ENCODE data around the gene FBXO31.

Gene FBXO31

GRCh38 chr16:87369117-87369765 lies 14.3 kb downstream of the FBXO31 start:
- Histone ChIP-seq H3K4me3 (replicated peaks; ENCODE audit: insufficient read depth, low read length) (no peak overlapping the region), H3K27me3 (ENCODE audit: insufficient read depth, poor library complexity, severe bottlenecking) (no peaks in the 10 kb centered on the region), H3K27ac (replicated peaks) (no peak overlapping the region)
- TF ChIP-seq CTCF (IDR thresholded peaks at IDR 0.05; ENCODE audit: insufficient read depth, low read length), result no peak
- TF ChIP-seq POLR2AphosphoS5 (IDR thresholded peaks at IDR 0.05; ENCODE audit: low read depth), result no peak
- no peak for TF ChIP-seq SPI1 (IDR thresholded peaks at IDR 0.05; ENCODE audit: borderline replicate concordance, low read depth)
- TF ChIP-seq, protein P1, sequence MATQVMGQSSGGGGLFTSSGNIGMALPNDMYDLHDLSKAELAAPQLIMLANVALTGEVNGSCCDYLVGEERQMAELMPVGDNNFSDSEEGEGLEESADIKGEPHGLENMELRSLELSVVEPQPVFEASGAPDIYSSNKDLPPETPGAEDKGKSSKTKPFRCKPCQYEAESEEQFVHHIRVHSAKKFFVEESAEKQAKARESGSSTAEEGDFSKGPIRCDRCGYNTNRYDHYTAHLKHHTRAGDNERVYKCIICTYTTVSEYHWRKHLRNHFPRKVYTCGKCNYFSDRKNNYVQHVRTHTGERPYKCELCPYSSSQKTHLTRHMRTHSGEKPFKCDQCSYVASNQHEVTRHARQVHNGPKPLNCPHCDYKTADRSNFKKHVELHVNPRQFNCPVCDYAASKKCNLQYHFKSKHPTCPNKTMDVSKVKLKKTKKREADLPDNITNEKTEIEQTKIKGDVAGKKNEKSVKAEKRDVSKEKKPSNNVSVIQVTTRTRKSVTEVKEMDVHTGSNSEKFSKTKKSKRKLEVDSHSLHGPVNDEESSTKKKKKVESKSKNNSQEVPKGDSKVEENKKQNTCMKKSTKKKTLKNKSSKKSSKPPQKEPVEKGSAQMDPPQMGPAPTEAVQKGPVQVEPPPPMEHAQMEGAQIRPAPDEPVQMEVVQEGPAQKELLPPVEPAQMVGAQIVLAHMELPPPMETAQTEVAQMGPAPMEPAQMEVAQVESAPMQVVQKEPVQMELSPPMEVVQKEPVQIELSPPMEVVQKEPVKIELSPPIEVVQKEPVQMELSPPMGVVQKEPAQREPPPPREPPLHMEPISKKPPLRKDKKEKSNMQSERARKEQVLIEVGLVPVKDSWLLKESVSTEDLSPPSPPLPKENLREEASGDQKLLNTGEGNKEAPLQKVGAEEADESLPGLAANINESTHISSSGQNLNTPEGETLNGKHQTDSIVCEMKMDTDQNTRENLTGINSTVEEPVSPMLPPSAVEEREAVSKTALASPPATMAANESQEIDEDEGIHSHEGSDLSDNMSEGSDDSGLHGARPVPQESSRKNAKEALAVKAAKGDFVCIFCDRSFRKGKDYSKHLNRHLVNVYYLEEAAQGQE (IDR thresholded peaks at IDR 0.05; ENCODE audit: insufficient replicate concordance, low read depth), result no peak
- no peak for TF ChIP-seq GABPA (IDR thresholded peaks at IDR 0.05; ENCODE audit: low read depth)
- DNase-seq (ENCODE audit: low read depth in 1 of 2, low spot score in 1 of 2), result no peak

GRCh38 chr16:87368029-87368770 lies 15.4 kb downstream of the FBXO31 start:
- TF ChIP-seq SPI1 (IDR thresholded peaks at IDR 0.05; ENCODE audit: borderline replicate concordance, low read depth), result peak; percentile 17; the same call in 1 of the 2 replicates
- TF ChIP-seq, protein P1 (IDR thresholded peaks at IDR 0.05; ENCODE audit: insufficient replicate concordance, low read depth), result no peak
- Histone ChIP-seq H3K27ac (replicated peaks) (no peak overlapping the region), H3K27me3 (ENCODE audit: insufficient read depth, poor library complexity, severe bottlenecking) (no peaks in the 10 kb centered on the region), H3K4me3 (replicated peaks; ENCODE audit: insufficient read depth, low read length) (no peak overlapping the region)
- DNase-seq (ENCODE audit: low read depth in 1 of 2, low spot score in 1 of 2), result no peak

GRCh38 chr16:87367529-87367928 lies 16.0 kb downstream of the FBXO31 start:
- TF ChIP-seq GABPA (IDR thresholded peaks at IDR 0.05; ENCODE audit: low read depth) (no peak), SPI1 (IDR thresholded peaks at IDR 0.05; ENCODE audit: borderline replicate concordance, low read depth) (no peak), POLR2AphosphoS5 (IDR thresholded peaks at IDR 0.05; ENCODE audit: low read depth) (no peak)

GRCh38 chr16:87366930-87367329 lies 16.6 kb downstream of the FBXO31 start:
- no peak for DNase-seq (ENCODE audit: low read depth in 1 of 2, low spot score in 1 of 2)
- Histone ChIP-seq H3K4me3 (replicated peaks; ENCODE audit: insufficient read depth, low read length) (no peak overlapping the region), H3K27ac (replicated peaks) (no peak overlapping the region), H3K27me3 (ENCODE audit: insufficient read depth, poor library complexity, severe bottlenecking) (no peaks in the 10 kb centered on the region)
- TF ChIP-seq GABPA (IDR thresholded peaks at IDR 0.05; ENCODE audit: low read depth) (no peak), POLR2AphosphoS5 (IDR thresholded peaks at IDR 0.05; ENCODE audit: low read depth) (no peak), SPI1 (IDR thresholded peaks at IDR 0.05; ENCODE audit: borderline replicate concordance, low read depth) (no peak), CTCF (IDR thresholded peaks at IDR 0.05; ENCODE audit: insufficient read depth, low read length) (no peak)
- TF ChIP-seq, protein P1 (IDR thresholded peaks at IDR 0.05; ENCODE audit: insufficient replicate concordance, low read depth), result no peak

More at GRCh38 chr16:87367529-87367928, 16.0 kb downstream of the FBXO31 start:
- Histone ChIP-seq H3K27me3 (ENCODE audit: insufficient read depth, poor library complexity, severe bottlenecking) (no peaks in the 10 kb centered on the region), H3K4me3 (replicated peaks; ENCODE audit: insufficient read depth, low read length) (no peak overlapping the region), H3K27ac (replicated peaks) (no peak overlapping the region)
- no peak for DNase-seq (ENCODE audit: low read depth in 1 of 2, low spot score in 1 of 2)
